Jurkat, Clone E6-1 (cell line): ENCODE data around the gene HNRNPH2. TPM values are rescaled to one million over a fixed set of nuclear protein-coding genes. Genes with fewer than 3 reads are reported as not detected.

Experiments used
- DNase-seq: peaks from one replicate; pipeline ENCODE4 v3.0.0-alpha.2; 2011; ENCODE audit warnings: low read depth, low spot score
- H3K4me3 ChIP-seq: 2 replicates; pipeline ENCODE4 v1.5.1; 2011; ENCODE audit warnings: mild to moderate bottlenecking, low read length, control low read depth, moderate library complexity
- polyA plus RNA-seq: library from polyadenylated mRNA; unstranded; fragments of >200 nt; gene quantifications from one replicate; pipeline ENCODE4 v1.2.1, GENCODE V29; 2012; ENCODE audit warnings: missing spikeins; ENCODE audit not compliant: insufficient read length, insufficient read depth

Gene HNRNPH2, protein sequence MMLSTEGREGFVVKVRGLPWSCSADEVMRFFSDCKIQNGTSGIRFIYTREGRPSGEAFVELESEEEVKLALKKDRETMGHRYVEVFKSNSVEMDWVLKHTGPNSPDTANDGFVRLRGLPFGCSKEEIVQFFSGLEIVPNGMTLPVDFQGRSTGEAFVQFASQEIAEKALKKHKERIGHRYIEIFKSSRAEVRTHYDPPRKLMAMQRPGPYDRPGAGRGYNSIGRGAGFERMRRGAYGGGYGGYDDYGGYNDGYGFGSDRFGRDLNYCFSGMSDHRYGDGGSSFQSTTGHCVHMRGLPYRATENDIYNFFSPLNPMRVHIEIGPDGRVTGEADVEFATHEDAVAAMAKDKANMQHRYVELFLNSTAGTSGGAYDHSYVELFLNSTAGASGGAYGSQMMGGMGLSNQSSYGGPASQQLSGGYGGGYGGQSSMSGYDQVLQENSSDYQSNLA
- 51.7 TPM for polyA plus RNA-seq

- H3K4me3 ChIP-seq, result peak within 1 kb of the TSS; percentile 86
- DNase-seq, result peak; percentile 98
These were observed at the start of gene HNRNPH2, which contains the start of gene GLA for GRCh38 chrX:101407748-101408531. TSS of gene HNRNPH2 (plus strand) at chrX:101408222. CDS start at chrX:101411989, 3,767 bp downstream. TSS of gene GLA (minus strand) at chrX:101407925. CDS start at chrX:101407903, 22 bp downstream.

DNA sequence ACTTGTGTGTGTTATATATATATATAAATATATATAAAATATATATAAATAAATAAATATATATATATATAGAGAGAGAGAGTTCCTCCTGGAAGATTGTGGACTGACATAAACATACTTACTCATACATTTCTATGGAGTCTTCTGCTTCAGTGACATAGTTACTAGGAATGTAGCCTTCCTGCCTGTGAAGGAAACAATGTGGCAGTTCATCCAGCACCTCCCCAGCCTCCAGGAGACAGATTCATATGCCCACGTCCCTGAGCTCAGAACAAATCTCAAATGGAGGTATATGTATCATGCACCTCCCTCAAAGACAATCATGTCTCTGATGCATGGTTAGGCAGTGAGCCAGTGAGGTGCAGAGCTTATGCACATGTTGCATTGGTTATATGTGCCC is 48.1 kb upstream of the HNRNPH2 start:
- no peak overlapping the region for H3K4me3 ChIP-seq
- no peak for DNase-seq

- DNase-seq, result no peak
- H3K4me3 ChIP-seq, result no peak overlapping the region
These were observed 47.6 kb upstream of the HNRNPH2 start for GRCh38 chrX:101360390-101360789.

DNA sequence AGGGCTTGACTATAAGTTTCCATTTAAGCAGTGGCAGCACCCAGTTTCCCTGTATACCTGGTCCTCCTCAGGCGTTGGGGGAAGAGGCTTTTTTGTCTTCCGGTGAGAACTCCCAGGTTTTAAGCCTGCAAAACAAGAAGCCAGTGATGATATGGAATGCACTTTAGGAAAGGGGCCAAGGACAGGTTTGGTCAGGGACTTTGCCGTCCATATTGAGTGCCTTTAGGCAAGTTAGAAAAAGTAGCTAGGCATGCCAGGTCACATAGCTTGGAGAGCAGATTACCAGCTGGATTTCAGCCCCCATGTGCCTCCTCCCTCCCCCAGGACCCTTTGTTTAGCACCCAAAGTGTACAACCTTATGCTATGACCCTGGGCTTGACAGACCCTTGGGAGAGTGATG is 45.9 kb upstream of the HNRNPH2 start:
- H3K4me3 ChIP-seq, result no peak overlapping the region
- DNase-seq, result no peak

DNA sequence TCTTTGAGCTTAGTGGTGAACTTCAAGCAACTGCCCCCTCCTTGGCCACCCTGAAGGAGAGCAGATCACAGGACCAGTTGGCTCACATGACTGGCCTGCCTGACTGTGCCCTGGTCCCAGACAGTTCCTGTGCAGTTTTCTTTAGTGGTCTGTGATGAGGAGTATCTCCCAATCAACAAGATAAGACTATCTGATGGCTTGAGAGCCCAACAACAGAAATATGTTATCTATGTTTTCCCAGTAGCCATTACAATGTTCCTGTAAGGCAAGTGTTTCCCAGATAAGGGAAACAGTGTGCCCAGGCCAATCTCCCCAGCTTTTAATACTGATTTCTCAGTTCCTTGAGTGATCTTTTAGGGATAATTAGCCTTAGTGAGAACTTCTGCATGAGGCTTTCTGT is 45.3 kb upstream of the HNRNPH2 start:
- DNase-seq, result no peak
- H3K4me3 ChIP-seq, result no peak overlapping the region

- DNase-seq, result no peak
- no peak overlapping the region for H3K4me3 ChIP-seq
These were observed 42.7 kb upstream of the HNRNPH2 start for GRCh38 chrX:101365301-101365795.

GRCh38 chrX:101368800-101369199 is 39.2 kb upstream of the HNRNPH2 start:
- DNase-seq, result no peak

DNA sequence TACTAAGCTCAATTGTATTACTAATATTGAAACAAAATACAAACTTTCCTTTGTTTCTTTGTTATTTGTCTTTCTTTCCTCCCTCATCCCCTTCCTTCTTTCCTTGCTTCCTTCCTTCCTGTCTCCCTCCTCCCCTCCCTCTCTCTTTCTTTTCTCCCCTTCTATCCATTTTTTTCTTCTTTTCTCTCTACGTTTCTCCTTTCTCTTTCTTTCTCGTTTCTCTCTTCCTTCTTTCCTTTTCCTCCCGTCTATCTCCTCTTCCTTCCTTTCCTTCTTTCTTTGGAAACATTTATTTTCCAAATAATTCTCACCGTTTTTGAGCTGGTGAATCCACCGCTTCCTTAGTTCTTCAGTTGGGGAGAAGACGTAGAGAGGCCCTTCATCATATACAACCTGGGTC is 38.3 kb upstream of the HNRNPH2 start:
- no peak overlapping the region for H3K4me3 ChIP-seq
- DNase-seq, result no peak

More at GRCh38 chrX:101368800-101369199, 39.2 kb upstream of the HNRNPH2 start:
- H3K4me3 ChIP-seq, result no peak overlapping the region

DNA sequence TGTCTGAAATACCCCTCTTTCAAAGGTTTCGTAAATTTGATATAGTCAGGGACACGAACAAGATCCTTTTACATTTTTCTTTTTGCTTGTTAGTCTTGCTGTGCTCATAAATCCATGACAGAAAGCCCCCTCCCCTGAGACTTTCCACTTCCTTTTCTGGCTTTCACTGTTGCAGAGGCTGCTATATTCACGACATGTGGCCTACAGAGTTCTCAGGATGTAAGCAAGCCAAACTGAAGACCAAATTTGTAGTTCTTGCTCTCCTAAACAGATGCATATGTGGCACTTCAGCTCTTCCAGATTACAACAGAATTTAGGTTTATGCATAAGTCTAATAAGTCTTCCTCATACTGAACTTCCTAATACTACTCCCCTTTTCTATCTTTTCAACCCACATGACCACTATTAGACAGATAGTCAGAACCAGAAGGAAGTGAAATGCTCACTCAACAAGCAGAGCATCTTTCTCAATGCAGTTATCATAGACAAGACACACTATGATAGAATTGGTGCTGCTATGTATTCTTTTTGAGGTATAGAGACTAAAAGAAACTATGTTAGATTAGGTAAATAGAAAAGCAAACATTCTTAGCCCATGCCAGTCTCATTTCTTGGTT is 37.0 kb upstream of the HNRNPH2 start:
- no peak overlapping the region for H3K4me3 ChIP-seq
- DNase-seq, result no peak

DNA sequence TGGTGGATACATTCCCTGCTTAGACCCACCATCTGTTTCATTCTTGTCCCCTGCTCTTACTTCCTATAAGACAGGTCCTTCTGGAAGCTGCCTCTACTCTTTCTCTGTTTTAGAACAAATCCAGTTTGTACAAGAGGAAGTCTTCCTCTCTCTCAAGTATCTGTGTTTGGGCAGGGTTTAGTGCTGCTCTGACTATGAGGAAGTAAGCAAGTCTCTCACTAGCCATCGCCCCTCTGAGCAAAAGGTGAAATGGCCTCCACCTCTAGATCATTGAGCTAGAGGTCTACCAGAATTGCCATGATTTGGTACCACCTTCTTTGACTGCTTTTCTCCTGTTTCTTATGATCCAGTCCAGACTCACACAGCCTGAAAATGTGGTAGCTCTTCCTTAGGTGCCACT is 30.5 kb upstream of the HNRNPH2 start:
- no peak overlapping the region for H3K4me3 ChIP-seq
- DNase-seq, result no peak

DNA sequence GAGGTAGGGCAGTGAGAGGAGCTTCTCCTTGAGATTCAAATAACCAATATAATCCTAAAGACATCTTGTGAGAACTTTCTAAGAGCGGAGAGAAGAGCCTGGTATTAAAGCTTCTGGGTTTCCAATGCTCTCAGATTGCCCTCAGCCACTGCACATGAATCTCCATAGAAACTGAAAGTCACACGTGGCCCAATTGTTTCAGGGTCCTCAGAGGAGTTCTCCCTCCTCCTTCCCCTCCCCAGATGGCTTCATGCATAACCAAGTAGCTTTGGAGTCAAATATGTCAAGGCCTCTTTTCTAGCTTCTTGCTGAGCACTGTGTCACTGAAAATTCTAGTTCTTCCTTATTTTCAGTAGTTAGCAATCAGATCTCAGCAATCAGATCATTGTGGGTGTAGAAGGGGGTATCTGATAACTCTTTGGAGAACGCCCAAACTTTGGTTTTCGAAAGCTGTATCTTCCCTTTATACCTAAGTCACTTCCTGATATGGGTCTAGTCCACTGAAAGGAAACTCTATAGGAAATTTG is 24.3 kb upstream of the HNRNPH2 start:
- no peak for DNase-seq
- no peak overlapping the region for H3K4me3 ChIP-seq

GRCh38 chrX:101385026-101385684 is 22.9 kb upstream of the HNRNPH2 start:
- no peak overlapping the region for H3K4me3 ChIP-seq

DNA sequence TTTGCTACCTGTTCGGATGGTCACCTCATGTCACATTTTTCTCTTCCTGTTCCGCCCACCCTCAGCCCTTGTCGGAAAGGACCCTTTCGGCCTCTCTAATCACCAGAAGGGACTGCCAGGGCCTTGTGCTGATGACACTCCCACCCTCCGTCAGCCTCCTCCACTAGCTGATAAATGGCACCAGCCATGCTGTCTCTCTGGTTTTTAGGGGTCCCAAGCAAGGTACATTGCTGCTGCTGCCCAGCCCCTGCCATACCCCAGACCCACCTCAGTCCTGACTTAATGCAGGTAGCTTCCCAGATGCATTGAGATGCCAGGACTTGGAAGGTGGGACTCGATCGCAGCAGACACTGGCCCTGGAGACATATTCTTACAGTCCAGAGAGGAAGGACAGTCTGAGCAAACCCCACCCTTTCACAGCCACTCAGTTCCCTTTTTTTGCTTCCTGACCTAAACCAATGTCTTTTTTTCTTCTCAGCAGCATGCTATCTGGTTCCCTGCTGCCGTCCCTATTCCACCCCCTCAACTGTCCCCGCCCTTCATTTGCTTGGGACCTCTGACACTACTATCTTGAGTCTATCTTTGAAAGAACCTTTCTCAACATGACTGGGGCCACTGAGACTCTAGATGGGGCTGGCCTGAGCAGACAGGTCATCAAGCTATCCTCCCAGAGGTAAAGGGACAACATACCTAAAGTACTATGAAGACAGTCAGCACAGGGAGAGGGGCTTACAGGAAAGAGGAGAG is 22.1 kb upstream of the HNRNPH2 start, which contains the start of gene BTK:
BTK (minus strand) TSS at position 397 of the 747 bp plus-strand sequence. CDS start 10,907 bp downstream, outside the sequence.
- no peak for DNase-seq
- H3K4me3 ChIP-seq, result no peak within 1 kb of the TSS

More at GRCh38 chrX:101385026-101385684, 22.9 kb upstream of the HNRNPH2 start:
- no peak for DNase-seq

DNA sequence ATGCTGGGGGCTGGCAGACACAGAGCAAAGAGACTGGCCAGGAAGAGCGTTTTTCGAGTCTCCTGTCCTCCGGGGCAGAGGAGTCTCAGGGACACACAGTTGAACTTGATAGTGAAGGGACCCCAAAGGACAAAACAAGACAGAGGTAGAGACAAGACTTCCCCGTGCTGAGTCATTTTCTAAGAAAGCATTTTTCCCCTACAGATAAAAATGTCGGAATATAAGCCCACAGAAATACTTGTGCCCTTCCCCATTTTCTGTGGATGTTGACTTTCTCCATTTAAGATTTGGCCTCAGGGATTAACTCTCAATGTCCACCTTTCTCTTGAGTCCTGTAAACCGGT is 21.5 kb upstream of the HNRNPH2 start:
- DNase-seq, result no peak
- H3K4me3 ChIP-seq, result no peak overlapping the region

DNA sequence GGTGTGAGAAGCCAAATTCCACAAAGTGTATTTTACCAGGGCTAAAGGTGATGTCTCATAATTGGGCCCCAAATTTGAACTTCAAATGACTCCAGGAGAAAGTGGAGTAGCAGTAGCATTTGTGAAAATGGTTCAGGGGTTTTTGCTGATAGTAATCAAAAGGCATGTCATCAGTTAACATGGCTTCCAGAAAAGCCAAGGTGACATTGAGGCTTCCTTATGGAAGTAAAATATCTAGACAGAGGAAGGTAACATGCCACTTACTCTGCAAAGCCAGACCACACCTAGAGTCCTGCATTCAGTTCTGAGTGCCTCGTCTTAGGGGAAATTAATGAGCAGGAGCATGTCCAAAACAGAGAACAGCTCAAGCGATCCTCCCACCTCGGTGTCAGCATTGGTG is 19.4 kb upstream of the HNRNPH2 start:
- DNase-seq, result no peak
- no peak overlapping the region for H3K4me3 ChIP-seq

DNA sequence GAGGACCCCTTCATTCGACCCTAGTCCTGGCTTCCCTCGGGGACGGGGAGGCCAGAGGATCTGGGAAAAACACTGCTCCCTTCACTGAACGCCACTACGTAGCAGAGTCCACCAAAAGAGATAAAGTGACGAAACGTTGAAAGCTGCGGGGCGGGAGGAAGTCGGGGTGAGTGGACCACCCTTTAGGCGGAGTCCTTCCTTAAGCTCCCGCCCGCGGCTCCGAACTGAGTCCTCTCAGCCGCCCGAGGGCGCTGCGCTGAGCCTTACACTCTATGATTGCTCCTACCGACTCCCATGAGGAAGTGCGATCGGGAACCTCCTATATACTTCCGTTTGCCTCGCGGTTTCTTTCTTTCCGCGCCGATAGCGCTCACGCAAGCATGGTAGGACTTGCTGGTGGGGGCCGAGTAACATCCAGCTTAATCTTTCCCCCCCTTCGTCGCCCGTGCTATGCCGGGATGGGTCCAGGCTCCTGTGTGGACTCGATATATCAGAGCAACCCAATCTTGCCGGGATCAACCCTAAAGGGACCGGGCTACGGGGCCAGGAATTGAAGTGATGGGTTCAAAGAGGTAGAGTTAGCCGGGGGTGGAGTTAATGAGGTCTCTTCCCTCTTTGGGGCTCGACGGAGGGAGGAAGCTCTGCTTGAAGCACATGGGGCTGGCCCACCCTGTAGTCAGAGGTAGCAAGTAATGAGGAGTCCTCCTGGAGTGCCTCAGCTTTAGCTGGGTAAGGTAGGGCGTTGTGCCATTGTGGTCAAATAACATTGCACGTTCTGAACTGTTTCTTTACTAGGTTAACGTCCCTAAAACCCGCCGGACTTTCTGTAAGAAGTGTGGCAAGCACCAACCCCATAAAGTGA is 17.1 kb upstream of the HNRNPH2 start, which contains the start of gene RPL36A:
RPL36A (plus strand) TSS at position 348 of the 862 bp plus-strand sequence; CDS start at position 381, 33 bp downstream.
- peak; percentile 92 for DNase-seq
- peak within 1 kb of the TSS; percentile 75 for H3K4me3 ChIP-seq

- DNase-seq, result no peak
- H3K4me3 ChIP-seq, result peak overlapping the region; percentile 75
These were observed 16.2 kb upstream of the HNRNPH2 start for GRCh38 chrX:101391831-101392230.
